Activated naive CD8-positive, alpha-beta T cell (primary cell): Measurements from ENCODE around the gene PCNX3.

Experiments
- H3K27ac Mint-ChIP-seq: one replicate; pipeline ENCODE4 v1.8.0; 2021; ENCODE audit warnings: mixed read lengths
- H3K27me3 Mint-ChIP-seq: one replicate; pipeline ENCODE4 v1.8.0; 2021; ENCODE audit warnings: mixed read lengths
- H3K36me3 Mint-ChIP-seq: one replicate; pipeline ENCODE4 v1.8.0; 2021; ENCODE audit warnings: mixed read lengths
- H3K4me1 Mint-ChIP-seq: one replicate; pipeline ENCODE4 v1.8.0; 2021; ENCODE audit warnings: low read depth, mixed read lengths
- H3K4me3 Mint-ChIP-seq: one replicate; pipeline ENCODE4 v1.8.0; 2021; ENCODE audit warnings: mild to moderate bottlenecking, mixed read lengths
- H3K9me3 Mint-ChIP-seq: one replicate; pipeline ENCODE4 v1.8.0; 2021; ENCODE audit warnings: low read depth, mixed read lengths

Gene PCNX3

GRCh38 chr11:65588199-65589054 is 27.1 kb upstream of the PCNX3 start:
- Mint-ChIP-seq H3K9me3 (no peaks in the 10 kb centered on the region), H3K4me1 (peaks cover 27% of the 10 kb centered on the region), H3K4me3 (peak overlapping the region; percentile 66), H3K27me3 (no peaks in the 10 kb centered on the region), H3K27ac (peak overlapping the region; percentile 83), H3K36me3 (no peaks in the 10 kb centered on the region)

GRCh38 chr11:65589444-65590239 is 25.9 kb upstream of the PCNX3 start:
- no peaks in the 10 kb centered on the region for H3K9me3 Mint-ChIP-seq
- H3K4me3 Mint-ChIP-seq, result no peak overlapping the region
- peak overlapping the region; percentile 83 for H3K27ac Mint-ChIP-seq
- H3K36me3 Mint-ChIP-seq, result no peaks in the 10 kb centered on the region
- no peaks in the 10 kb centered on the region for H3K27me3 Mint-ChIP-seq
- H3K4me1 Mint-ChIP-seq, result peaks cover 27% of the 10 kb centered on the region

GRCh38 chr11:65590240-65590738 is 25.3 kb upstream of the PCNX3 start:
- H3K36me3 Mint-ChIP-seq, result no peaks in the 10 kb centered on the region
- H3K27ac Mint-ChIP-seq, result peak overlapping the region; percentile 43
- H3K9me3 Mint-ChIP-seq, result no peaks in the 10 kb centered on the region
- peaks cover 31% of the 10 kb centered on the region for H3K4me1 Mint-ChIP-seq
- H3K27me3 Mint-ChIP-seq, result no peaks in the 10 kb centered on the region
- no peak overlapping the region for H3K4me3 Mint-ChIP-seq

GRCh38 chr11:65591939-65592857 is 23.4 kb upstream of the PCNX3 start:
- Mint-ChIP-seq H3K4me3 (no peak overlapping the region), H3K9me3 (no peaks in the 10 kb centered on the region), H3K27ac (no peak overlapping the region), H3K36me3 (no peaks in the 10 kb centered on the region), H3K27me3 (no peaks in the 10 kb centered on the region), H3K4me1 (peaks cover 30% of the 10 kb centered on the region)

- Mint-ChIP-seq H3K27me3 (no peaks in the 10 kb centered on the region), H3K4me1 (peaks cover 23% of the 10 kb centered on the region), H3K36me3 (no peaks in the 10 kb centered on the region)
Observed at GRCh38 chr11:65592858-65593517, 22.6 kb upstream of the PCNX3 start.

GRCh38 chr11:65593518-65594414 is 21.8 kb upstream of the PCNX3 start:
- no peaks in the 10 kb centered on the region for H3K9me3 Mint-ChIP-seq
- no peak overlapping the region for H3K27ac Mint-ChIP-seq
- no peaks in the 10 kb centered on the region for H3K27me3 Mint-ChIP-seq
- H3K4me1 Mint-ChIP-seq, result peaks cover 15% of the 10 kb centered on the region
- H3K36me3 Mint-ChIP-seq, result no peaks in the 10 kb centered on the region
- H3K4me3 Mint-ChIP-seq, result no peak overlapping the region

More at GRCh38 chr11:65592858-65593517, 22.6 kb upstream of the PCNX3 start:
- Mint-ChIP-seq H3K27ac (no peak overlapping the region), H3K9me3 (no peaks in the 10 kb centered on the region), H3K4me3 (no peak overlapping the region)

GRCh38 chr11:65595131-65595530 is 20.4 kb upstream of the PCNX3 start:
- H3K4me3 Mint-ChIP-seq, result no peak overlapping the region
- H3K27me3 Mint-ChIP-seq, result no peaks in the 10 kb centered on the region
- peaks cover 8% of the 10 kb centered on the region for H3K4me1 Mint-ChIP-seq
- no peaks in the 10 kb centered on the region for H3K9me3 Mint-ChIP-seq
- no peaks in the 10 kb centered on the region for H3K36me3 Mint-ChIP-seq
- H3K27ac Mint-ChIP-seq, result no peak overlapping the region

- Mint-ChIP-seq H3K4me1 (peaks cover 8% of the 10 kb centered on the region), H3K36me3 (no peaks in the 10 kb centered on the region), H3K9me3 (no peaks in the 10 kb centered on the region), H3K27me3 (no peaks in the 10 kb centered on the region), H3K27ac (no peak within 1 kb of the TSS), H3K4me3 (no peak within 1 kb of the TSS)
Observed at GRCh38 chr11:65595543-65596281, 19.9 kb upstream of the PCNX3 start, which contains the start of gene KCNK7. KCNK7 (minus strand) TSS chr11:65595800; CDS start chr11:65595772, 28 bp downstream.

GRCh38 chr11:65596520-65596919 is 19.1 kb upstream of the PCNX3 start:
- peaks cover 8% of the 10 kb centered on the region for H3K4me1 Mint-ChIP-seq
- H3K4me3 Mint-ChIP-seq, result no peak overlapping the region
- no peaks in the 10 kb centered on the region for H3K27me3 Mint-ChIP-seq
- H3K36me3 Mint-ChIP-seq, result no peaks in the 10 kb centered on the region
- no peak overlapping the region for H3K27ac Mint-ChIP-seq
- no peaks in the 10 kb centered on the region for H3K9me3 Mint-ChIP-seq

GRCh38 chr11:65598258-65598699 is 17.3 kb upstream of the PCNX3 start:
- Mint-ChIP-seq H3K4me1 (peaks cover 8% of the 10 kb centered on the region), H3K9me3 (no peaks in the 10 kb centered on the region), H3K27me3 (no peaks in the 10 kb centered on the region), H3K36me3 (no peaks in the 10 kb centered on the region), H3K4me3 (no peak overlapping the region), H3K27ac (no peak overlapping the region)

GRCh38 chr11:65599216-65599954 is 16.2 kb upstream of the PCNX3 start:
- peaks cover 8% of the 10 kb centered on the region for H3K4me1 Mint-ChIP-seq
- no peak overlapping the region for H3K4me3 Mint-ChIP-seq
- no peaks in the 10 kb centered on the region for H3K27me3 Mint-ChIP-seq
- no peaks in the 10 kb centered on the region for H3K9me3 Mint-ChIP-seq
- H3K27ac Mint-ChIP-seq, result no peak overlapping the region
- peaks cover 4% of the 10 kb centered on the region for H3K36me3 Mint-ChIP-seq

- Mint-ChIP-seq H3K9me3 (no peaks in the 10 kb centered on the region), H3K36me3 (peaks cover 4% of the 10 kb centered on the region), H3K27me3 (no peaks in the 10 kb centered on the region), H3K27ac (no peak overlapping the region), H3K4me3 (no peak overlapping the region), H3K4me1 (peaks cover 6% of the 10 kb centered on the region)
Observed at GRCh38 chr11:65599955-65600246, 15.7 kb upstream of the PCNX3 start.
